HEK293T (cell line): ENCODE data around the gene RNF220.

ENCODE experiments used
- CTCF ChIA-PET: fragments of 350-600 bp; formaldehyde crosslinking; extraction: SDS; loops from one replicate; lab custom pipeline; 2021; ENCODE audit warnings: antibody characterized with exemption, inconsistent platforms; lab: Yijun Ruan, JAX
- POLR2A ChIA-PET: fragments of 350-600 bp; formaldehyde crosslinking; extraction: SDS; loops from one replicate; lab custom pipeline; 2020; ENCODE audit warnings: antibody characterized with exemption, inconsistent platforms; lab: Yijun Ruan, JAX
- DNase-seq: peaks from one replicate; pipeline ENCODE4 v3.0.0; 2012; ENCODE audit warnings: mixed read lengths; ENCODE audit errors: extremely low spot score
- ARNT ChIP-seq: fragments of 450-650 bp; IDR thresholded peaks from 2 replicates; pipeline ENCODE4 v1.6.1; 2017; ENCODE audit warnings: mild to moderate bottlenecking
- BHLHE40 ChIP-seq: fragments of 450-650 bp; IDR thresholded peaks from 2 replicates; pipeline ENCODE4 v1.6.1; 2016; ENCODE audit warnings: mild to moderate bottlenecking, moderate library complexity, borderline replicate concordance
- CTBP1 ChIP-seq: fragments of 450-650 bp; IDR thresholded peaks from 2 replicates; pipeline ENCODE4 v1.6.1; 2016; ENCODE audit warnings: borderline replicate concordance
- ELF4 ChIP-seq: fragments of 450-650 bp; IDR thresholded peaks from 2 replicates; pipeline ENCODE4 v1.6.1; 2017; ENCODE audit warnings: antibody characterized with exemption
- FOXA1 ChIP-seq: fragments of 450-650 bp; IDR thresholded peaks from 2 replicates; pipeline ENCODE4 v1.6.1; 2016; ENCODE audit warnings: mild to moderate bottlenecking
- FOXK2 ChIP-seq: fragments of 450-650 bp; IDR thresholded peaks from 2 replicates; pipeline ENCODE4 v1.6.1; 2016; ENCODE audit warnings: mild to moderate bottlenecking
- FOXM1 ChIP-seq: fragments of 450-650 bp; IDR thresholded peaks from 2 replicates; pipeline ENCODE4 v1.6.1; 2017; ENCODE audit warnings: mild to moderate bottlenecking, borderline replicate concordance
- HDGF ChIP-seq: fragments of 450-650 bp; IDR thresholded peaks from 2 replicates; pipeline ENCODE4 v1.6.1; 2017; ENCODE audit warnings: antibody characterized with exemption, borderline replicate concordance
- L3MBTL2 ChIP-seq: fragments of 450-650 bp; conservative IDR thresholded peaks from 2 replicates; pipeline ENCODE4 v1.6.1; 2016; ENCODE audit warnings: mild to moderate bottlenecking
- LEF1 ChIP-seq: fragments of 450-650 bp; IDR thresholded peaks from 2 replicates; pipeline ENCODE4 v1.6.1; 2017; ENCODE audit warnings: mild to moderate bottlenecking, borderline replicate concordance
- NFRKB ChIP-seq: fragments of 450-650 bp; IDR thresholded peaks from 2 replicates; pipeline ENCODE4 v1.6.1; 2016; ENCODE audit warnings: mild to moderate bottlenecking, moderate library complexity
- SP1 ChIP-seq: fragments of 450-650 bp; IDR thresholded peaks from 2 replicates; pipeline ENCODE4 v1.6.1; 2017
- SUZ12 ChIP-seq: fragments of 450-650 bp; IDR thresholded peaks from 2 replicates; pipeline ENCODE4 v1.6.1; 2016; ENCODE audit warnings: mild to moderate bottlenecking
- TARDBP ChIP-seq: fragments of 450-650 bp; IDR thresholded peaks from 2 replicates; pipeline ENCODE4 v1.6.1; 2016
- ZNF384 ChIP-seq: fragments of 450-650 bp; IDR thresholded peaks from 2 replicates; pipeline ENCODE4 v1.6.1; 2016
- TF ChIP-seq, protein P1 (sequence below): fragments of 450-650 bp; IDR thresholded peaks from 2 replicates; pipeline ENCODE4 v1.6.1; 2016

The RNF220 gene

DNA sequence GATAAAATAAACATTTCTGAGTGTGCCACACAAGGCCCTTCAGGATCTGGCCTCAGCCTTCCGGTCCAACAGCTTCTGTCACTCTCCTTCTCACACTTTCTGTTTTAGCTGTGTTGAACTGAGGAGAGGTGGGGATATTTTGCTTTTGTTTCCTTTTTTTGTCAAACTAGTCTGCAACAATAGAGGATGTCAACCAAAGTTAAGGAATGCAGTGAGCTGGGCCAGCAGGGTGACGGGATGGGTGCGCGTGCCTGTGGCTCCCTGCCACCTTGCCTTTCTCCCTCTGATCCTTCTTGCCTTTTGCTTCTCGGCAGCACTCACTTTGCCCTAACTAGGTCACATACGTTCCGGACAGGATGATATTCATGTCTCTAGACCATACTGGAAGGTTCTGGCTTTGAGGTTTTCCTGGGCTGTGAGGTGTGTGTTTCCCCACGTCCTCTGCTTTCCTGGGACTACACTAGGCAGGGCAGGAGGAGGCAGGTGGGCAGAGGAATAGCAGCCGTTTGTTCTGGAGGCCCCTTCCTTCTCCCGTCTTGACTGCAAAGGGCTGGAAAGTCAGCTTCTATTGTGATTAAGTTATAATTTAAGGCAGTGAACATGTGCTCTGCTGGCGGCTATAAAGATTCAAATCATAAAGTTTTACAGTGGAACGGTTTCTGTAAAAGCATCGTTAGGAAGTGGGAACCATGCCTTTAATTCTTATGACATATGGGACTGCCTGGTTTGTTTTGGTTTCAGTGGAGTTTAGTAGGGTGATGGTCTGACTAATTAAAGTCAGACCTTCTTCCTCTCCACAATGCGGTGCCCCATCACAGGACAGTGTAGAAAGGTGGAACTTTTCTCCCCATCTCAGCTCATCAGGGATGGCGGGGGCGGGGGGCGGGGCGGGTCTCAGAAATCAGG is 67.8 kb downstream of the RNF220 start:
- DNase-seq = no peak
- CTCF ChIA-PET = interaction anchor here (0.6 to 1.0 kb wide), 2 partner anchors 10 to 115 kb away, joined by 3 to 4 read pairs; no protein-coding TSS in a partner anchor
- POLR2A ChIA-PET = no interaction called here
- TF ChIP-seq, protein P1, sequence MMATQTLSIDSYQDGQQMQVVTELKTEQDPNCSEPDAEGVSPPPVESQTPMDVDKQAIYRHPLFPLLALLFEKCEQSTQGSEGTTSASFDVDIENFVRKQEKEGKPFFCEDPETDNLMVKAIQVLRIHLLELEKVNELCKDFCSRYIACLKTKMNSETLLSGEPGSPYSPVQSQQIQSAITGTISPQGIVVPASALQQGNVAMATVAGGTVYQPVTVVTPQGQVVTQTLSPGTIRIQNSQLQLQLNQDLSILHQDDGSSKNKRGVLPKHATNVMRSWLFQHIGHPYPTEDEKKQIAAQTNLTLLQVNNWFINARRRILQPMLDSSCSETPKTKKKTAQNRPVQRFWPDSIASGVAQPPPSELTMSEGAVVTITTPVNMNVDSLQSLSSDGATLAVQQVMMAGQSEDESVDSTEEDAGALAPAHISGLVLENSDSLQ = peak; percentile 20; the same call in 1 of the 2 replicates
- TF ChIP-seq ELF4 (no peak), SUZ12 (no peak)

GRCh38 chr1:44476891-44477290 is 71.8 kb downstream of the RNF220 start:
- CTCF ChIA-PET = no interaction called here
- no peak for DNase-seq
- POLR2A ChIA-PET = no interaction called here
- TF ChIP-seq TARDBP = no peak
- no peak for TF ChIP-seq ARNT
- no peak for TF ChIP-seq BHLHE40
- no peak for TF ChIP-seq L3MBTL2
- TF ChIP-seq HDGF = no peak
- TF ChIP-seq SUZ12 = no peak
- no peak for TF ChIP-seq NFRKB
- no peak for TF ChIP-seq CTBP1
- TF ChIP-seq ZNF384 = no peak
- no peak for TF ChIP-seq FOXK2
- no peak for TF ChIP-seq LEF1
- TF ChIP-seq, protein P1 = no peak
- no peak for TF ChIP-seq FOXA1
- no peak for TF ChIP-seq ELF4

DNA sequence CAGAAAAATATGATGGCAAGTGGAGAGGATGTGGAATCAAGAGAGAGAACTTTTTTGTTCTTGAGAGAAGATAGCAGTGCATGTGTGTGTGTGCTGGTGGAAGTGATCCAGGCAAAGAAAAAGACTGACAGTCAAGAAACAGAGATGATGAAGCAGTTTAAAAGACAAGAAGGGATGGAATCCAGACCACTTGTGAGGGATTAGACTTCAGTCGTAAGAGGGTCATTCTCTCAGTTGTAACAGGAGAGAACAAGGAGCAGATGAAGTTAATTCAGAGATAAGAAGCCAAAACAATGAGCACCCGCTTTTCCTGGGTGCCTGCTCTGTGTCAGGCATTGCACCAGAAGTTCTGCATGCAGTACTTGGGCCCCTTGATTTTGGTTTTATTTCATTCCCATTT is 76.6 kb downstream of the RNF220 start:
- no peak for DNase-seq
- ChIA-PET POLR2A (no interaction called here), CTCF (interaction anchor here (0.7 to 1.4 kb wide), 3 partner anchors 8 to 206 kb away, joined by 3 read pairs; no protein-coding TSS in a partner anchor)
- TF ChIP-seq ARNT (no peak), CTBP1 (no peak), TARDBP (no peak), HDGF (no peak), L3MBTL2 (no peak), ZNF384 (no peak), LEF1 (no peak), SP1 (no peak), FOXM1 (no peak)

- DNase-seq = no peak
- ChIA-PET POLR2A (no interaction called here), CTCF (interaction anchor here (0.6 to 1.4 kb wide), 4 partner anchors 10 to 230 kb away, joined by 3 read pairs; no protein-coding TSS in a partner anchor)
- TF ChIP-seq L3MBTL2 = no peak
These were observed 78.2 kb downstream of the RNF220 start for GRCh38 chr1:44483089-44483874.

DNA sequence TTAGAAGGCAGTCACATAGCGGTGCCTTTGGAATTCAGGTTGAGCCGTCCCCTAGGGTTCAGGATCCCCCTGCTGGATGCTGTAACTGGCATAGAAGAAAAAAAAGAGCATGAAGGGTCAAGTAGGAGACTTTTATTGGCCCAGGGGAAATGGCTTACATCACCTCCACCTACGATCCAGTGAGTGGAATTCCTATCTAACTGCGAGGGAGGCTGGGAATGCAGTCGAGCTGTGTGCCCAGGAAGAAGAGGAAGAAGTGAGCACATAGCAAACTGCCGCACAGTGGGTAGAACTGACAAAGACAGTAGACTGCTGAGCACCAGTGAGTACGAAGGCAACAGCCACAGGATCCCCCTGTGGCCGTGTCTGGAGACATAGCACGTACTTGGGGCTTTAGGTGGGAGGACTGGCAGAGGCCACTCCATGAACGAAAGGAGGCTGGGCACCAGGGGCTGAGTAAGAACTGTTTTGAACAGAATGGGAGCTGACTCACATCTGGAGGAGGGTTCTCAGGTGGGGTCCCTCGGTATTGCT is 79.2 kb downstream of the RNF220 start:
- peak; percentile 42 for DNase-seq
- ChIA-PET CTCF (interaction anchor here (0.7 to 1.1 kb wide), 2 partner anchors 18 to 502 kb away, joined by 3 to 5 read pairs; partner anchors contain the start of gene EIF2B3), POLR2A (interaction anchor here (0.7 kb wide), 1 partner anchor 1634 kb away, joined by 3 read pairs; no protein-coding TSS in a partner anchor)
- no peak for TF ChIP-seq HDGF
- peak; percentile 47; the same call in 1 of the 2 replicates for TF ChIP-seq ZNF384
- TF ChIP-seq ELF4 = no peak

DNA sequence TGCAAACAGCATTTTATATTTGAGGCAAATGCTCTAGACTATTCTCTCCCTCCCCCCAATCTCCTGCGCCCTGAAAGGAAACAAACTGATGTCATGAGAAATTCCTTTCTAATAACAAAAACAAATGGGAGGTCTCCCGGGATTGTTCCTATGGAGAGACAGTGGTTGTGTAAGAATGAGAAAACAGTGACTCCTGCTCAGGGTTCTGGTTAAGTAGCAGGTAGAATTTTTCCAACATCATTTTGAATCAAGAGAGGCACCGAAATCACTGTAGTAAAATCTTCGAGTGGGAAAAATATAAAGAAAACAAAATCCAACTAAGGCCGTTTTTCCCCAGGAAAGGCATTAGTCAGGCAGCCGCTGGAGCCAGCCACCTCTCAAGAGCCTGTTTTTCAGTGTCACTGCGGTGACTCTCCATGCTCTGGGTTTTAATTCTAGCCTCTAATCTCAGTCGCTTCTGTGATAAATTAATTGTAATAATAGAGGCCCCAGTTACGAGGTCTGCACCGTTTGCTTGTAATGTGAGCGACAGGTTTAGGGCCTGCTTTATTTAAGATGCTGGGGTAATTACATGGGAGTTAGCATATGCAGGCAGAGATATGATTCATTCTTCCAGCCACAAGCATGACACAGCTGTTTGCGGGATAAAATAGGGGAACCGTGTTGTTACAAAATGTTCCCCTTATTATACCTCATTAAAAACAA is 80.3 kb downstream of the RNF220 start:
- no peak for DNase-seq
- CTCF ChIA-PET = interaction anchor here (0.6 to 2.3 kb wide), 3 partner anchors 14 to 236 kb away, joined by 3 to 10 read pairs (median 5); no protein-coding TSS in a partner anchor
- POLR2A ChIA-PET = no interaction called here
- TF ChIP-seq, protein P1 = peak; percentile 93
- no peak for TF ChIP-seq LEF1
